Mesendoderm (in vitro differentiated cells): ENCODE measurements around the gene DDC.

Experiments used
- DNase-seq: peaks from one replicate; pipeline ENCODE4 v3.0.0; 2013
- H2AK5ac ChIP-seq: 2 replicates; pipeline ENCODE4 v1.6.1; 2013; ENCODE audit warnings: low read length, inconsistent platforms
- H2BK120ac ChIP-seq: 2 replicates; pipeline ENCODE4 v1.6.1; 2013; ENCODE audit warnings: low read depth, mild to moderate bottlenecking, low read length, moderate library complexity, mixed read lengths
- H2BK15ac ChIP-seq: replicated peaks from 2 replicates; pipeline ENCODE4 v1.6.1; 2013; ENCODE audit warnings: low read depth, mild to moderate bottlenecking, moderate library complexity
- H2BK5ac ChIP-seq: 2 replicates; pipeline ENCODE4 v1.6.1; 2013; ENCODE audit warnings: low read length, inconsistent platforms
- H3K18ac ChIP-seq: 2 replicates; pipeline ENCODE4 v1.6.1; 2013; ENCODE audit warnings: mild to moderate bottlenecking, low read length, mixed read lengths
- H3K23ac ChIP-seq: one replicate; pipeline ENCODE4 v1.6.1; 2013; ENCODE audit warnings: low read length
- H3K27ac ChIP-seq: 2 replicates; pipeline ENCODE4 v1.5.1; 2013; ENCODE audit warnings: low read depth, mild to moderate bottlenecking, inconsistent platforms, low read length, moderate library complexity
- H3K27me3 ChIP-seq: 2 replicates; pipeline ENCODE4 v1.6.1; 2013; ENCODE audit warnings: low read length, control low read depth, mild to moderate bottlenecking, inconsistent platforms; ENCODE audit not compliant: insufficient read depth, poor library complexity
- H3K36me3 ChIP-seq: 2 replicates; pipeline ENCODE4 v1.6.1; 2013; ENCODE audit warnings: low read length, inconsistent platforms; ENCODE audit not compliant: control insufficient read depth, insufficient read depth
- H3K4ac ChIP-seq: one replicate; pipeline ENCODE4 v1.6.1; 2013; ENCODE audit warnings: low read depth, mild to moderate bottlenecking, low read length, moderate library complexity
- H3K4me1 ChIP-seq: 2 replicates; pipeline ENCODE4 v1.6.1; 2013; ENCODE audit warnings: low read depth, low read length, inconsistent platforms; ENCODE audit not compliant: control insufficient read depth
- H3K4me2 ChIP-seq: 2 replicates; pipeline ENCODE4 v1.6.1; 2013; ENCODE audit warnings: low read length
- H3K4me3 ChIP-seq: 2 replicates; pipeline ENCODE4 v1.5.1; 2013; ENCODE audit warnings: mild to moderate bottlenecking, low read length
- H3K56ac ChIP-seq: one replicate; pipeline ENCODE4 v1.6.1; 2013; ENCODE audit warnings: low read length
- H3K79me1 ChIP-seq: 2 replicates; pipeline ENCODE4 v1.6.1; 2013; ENCODE audit warnings: low read length, inconsistent platforms
- H3K79me2 ChIP-seq: 2 replicates; pipeline ENCODE4 v1.6.1; 2013; ENCODE audit warnings: mild to moderate bottlenecking, low read length; ENCODE audit not compliant: control insufficient read depth, insufficient read depth
- H3K9ac ChIP-seq: 2 replicates; pipeline ENCODE4 v1.6.1; 2013; ENCODE audit warnings: low read length, inconsistent platforms
- H4K5ac ChIP-seq: one replicate; pipeline ENCODE4 v1.6.1; 2013; ENCODE audit warnings: low read length
- H4K8ac ChIP-seq: one replicate; pipeline ENCODE4 v1.6.1; 2013; ENCODE audit warnings: low read depth, mild to moderate bottlenecking, control low read depth, low read length, moderate library complexity
- WGBS: extraction: QIAGEN DNeasy Blood & Tissue Kit; methylation state at CpG from one replicate; pipeline ENCODE4 v1.1.7; 2013; ENCODE audit warnings: low lambda C conversion rate, missing lambda C conversion rate; ENCODE audit not compliant: insufficient coverage; ENCODE audit errors: extremely low coverage; 5-methylcytosine and 5-hydroxymethylcytosine counted together

Gene DDC

DNA sequence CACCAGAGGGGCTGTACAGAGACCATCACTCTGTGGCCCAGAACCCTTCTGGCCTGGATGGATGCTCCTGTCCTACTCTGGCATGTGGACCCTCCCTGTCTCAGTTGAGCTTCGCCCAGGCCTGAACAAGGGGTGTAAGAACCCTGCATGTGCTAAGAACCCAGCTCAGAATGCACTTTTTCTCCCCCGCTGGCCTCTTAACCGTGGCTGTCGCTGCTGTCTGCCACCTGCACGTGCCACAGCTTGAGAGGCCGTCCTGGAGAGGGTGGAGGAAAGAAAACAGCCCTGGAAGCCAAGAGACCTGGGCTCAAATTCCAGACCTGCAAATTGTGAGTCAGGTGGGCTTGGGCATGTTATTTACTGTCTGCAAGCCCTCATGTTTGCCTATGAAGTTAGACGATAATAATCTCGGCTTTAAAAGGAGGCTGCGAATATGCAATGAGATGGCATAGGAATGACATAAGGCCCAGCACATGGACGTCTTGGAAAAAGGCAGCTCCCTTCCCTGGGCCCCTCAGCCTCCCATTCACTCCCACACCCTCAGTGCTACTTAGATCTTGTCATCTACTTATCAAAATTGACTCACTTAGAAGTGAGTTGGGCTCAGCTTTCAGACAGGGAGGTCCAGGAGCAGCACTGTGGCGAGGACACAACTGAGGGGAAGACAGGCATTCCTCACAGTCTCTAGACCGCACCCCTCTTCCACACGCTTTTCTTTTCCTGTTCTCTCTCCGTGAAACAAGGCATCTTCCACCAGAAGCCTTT is 146.5 kb downstream of the DDC start:
- Histone ChIP-seq H3K79me2 (no peaks in the 10 kb centered on the region), H3K36me3 (no peaks in the 10 kb centered on the region), H3K27ac (no peak overlapping the region), H4K5ac (no peak overlapping the region), H3K4me2 (no peak overlapping the region), H2AK5ac (no peak overlapping the region), H4K8ac (no peak overlapping the region), H2BK5ac (no peak overlapping the region), H3K4me1 (no peaks in the 10 kb centered on the region), H2BK15ac (no peak overlapping the region), H3K4me3 (no peak overlapping the region), H3K56ac (peak overlapping the region; percentile 44), H3K18ac (no peak overlapping the region), H3K9ac (no peak overlapping the region), H2BK120ac (no peak overlapping the region), H3K27me3 (no peaks in the 10 kb centered on the region), H3K4ac (no peak overlapping the region), H3K23ac (no peak overlapping the region), H3K79me1 (no peaks in the 10 kb centered on the region)
- no CpG with 5 or more reads among the region's 14 CpGs for WGBS
- peak; percentile 42 for DNase-seq

DNA sequence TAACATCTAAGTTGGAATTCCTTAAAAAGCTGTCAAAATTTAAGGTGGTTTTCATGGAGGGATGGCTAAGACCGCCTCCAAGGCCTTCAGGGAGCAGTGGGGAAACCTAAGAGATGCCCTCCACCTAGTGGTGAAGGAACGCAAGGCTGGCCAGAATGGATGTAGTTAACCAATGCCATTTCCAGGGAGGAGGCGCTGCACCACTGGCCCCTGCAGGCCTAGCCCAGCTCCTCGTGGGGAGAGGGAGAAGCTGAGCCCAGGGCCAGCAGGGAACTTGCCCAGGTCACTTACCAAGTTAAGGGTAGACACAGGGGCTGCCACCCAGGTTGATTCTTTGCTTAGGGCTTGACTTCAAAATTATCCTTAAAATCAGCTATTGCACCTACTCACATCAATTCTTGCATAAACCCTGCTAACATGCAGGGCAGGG is 147.1 kb downstream of the DDC start:
- WGBS: no CpG with 5 or more reads among the region's 4 CpGs
- Histone ChIP-seq H2BK15ac (no peak overlapping the region), H3K79me1 (no peaks in the 10 kb centered on the region)

DNA sequence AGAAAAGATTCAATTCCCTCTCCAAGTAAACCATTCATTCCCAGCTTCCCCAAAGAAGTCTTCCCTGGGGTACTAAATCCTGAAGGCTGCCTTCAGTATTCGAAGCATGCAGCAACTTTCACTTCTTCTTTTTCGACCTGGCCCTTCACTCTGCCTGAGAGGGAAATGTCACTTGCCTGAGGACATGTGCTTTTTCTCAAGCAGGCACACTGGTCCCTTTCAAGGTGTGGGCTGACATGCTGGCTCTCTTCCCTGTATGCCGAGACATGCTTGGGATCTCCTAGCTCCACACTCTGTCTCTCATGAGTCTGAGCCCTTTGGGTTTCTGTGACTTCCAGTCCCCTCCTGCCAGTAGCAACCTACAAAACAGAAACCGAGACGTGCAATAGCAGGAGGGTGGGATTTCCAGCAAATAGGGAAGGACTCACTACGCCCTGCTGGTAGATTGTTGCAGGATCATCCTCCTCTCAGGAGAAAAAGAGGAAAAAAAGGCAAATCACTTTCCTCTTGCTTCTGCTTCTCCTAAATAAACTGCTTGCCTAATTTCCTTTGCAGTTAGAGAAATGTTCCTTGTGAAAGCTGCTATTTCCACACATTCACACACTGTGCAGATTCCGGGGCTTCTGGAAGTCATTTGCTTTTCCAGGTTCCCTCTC is 148.6 kb downstream of the DDC start:
- no peaks in the 10 kb centered on the region for H3K79me1 ChIP-seq
- H3K79me2 ChIP-seq: no peaks in the 10 kb centered on the region
- no peaks in the 10 kb centered on the region for H3K27me3 ChIP-seq
- H2BK5ac ChIP-seq: no peak overlapping the region
- no peaks in the 10 kb centered on the region for H3K4me1 ChIP-seq
- no peak overlapping the region for H3K4ac ChIP-seq
- H3K9ac ChIP-seq: no peak overlapping the region
- no peak overlapping the region for H2BK120ac ChIP-seq
- no peak overlapping the region for H3K56ac ChIP-seq
- no CpG with 5 or more reads among the region's 7 CpGs for WGBS
- no peak overlapping the region for H3K18ac ChIP-seq
- no peak overlapping the region for H2BK15ac ChIP-seq
- no peak overlapping the region for H3K23ac ChIP-seq
- no peak overlapping the region for H4K8ac ChIP-seq
- no peaks in the 10 kb centered on the region for H3K36me3 ChIP-seq
- H2AK5ac ChIP-seq: no peak overlapping the region
- no peak overlapping the region for H4K5ac ChIP-seq
- no peak overlapping the region for H3K27ac ChIP-seq
- no peak overlapping the region for H3K4me3 ChIP-seq
- H3K4me2 ChIP-seq: no peak overlapping the region
- DNase-seq: peak; percentile 53

More for the DNA sequence above, 147.1 kb downstream of the DDC start:
- H3K56ac ChIP-seq: no peak overlapping the region
- no peaks in the 10 kb centered on the region for H3K4me1 ChIP-seq
- no peaks in the 10 kb centered on the region for H3K27me3 ChIP-seq
- peak; percentile 94 for DNase-seq
- H3K4ac ChIP-seq: no peak overlapping the region
- H3K27ac ChIP-seq: no peak overlapping the region
- H3K23ac ChIP-seq: no peak overlapping the region
- H2BK5ac ChIP-seq: no peak overlapping the region
- no peak overlapping the region for H3K9ac ChIP-seq
- H3K18ac ChIP-seq: no peak overlapping the region
- no peak overlapping the region for H4K8ac ChIP-seq
- H3K4me2 ChIP-seq: no peak overlapping the region
- H3K36me3 ChIP-seq: no peaks in the 10 kb centered on the region
- H2BK120ac ChIP-seq: no peak overlapping the region
- no peak overlapping the region for H4K5ac ChIP-seq
- H2AK5ac ChIP-seq: no peak overlapping the region
- no peak overlapping the region for H3K4me3 ChIP-seq
- H3K79me2 ChIP-seq: no peaks in the 10 kb centered on the region

DNA sequence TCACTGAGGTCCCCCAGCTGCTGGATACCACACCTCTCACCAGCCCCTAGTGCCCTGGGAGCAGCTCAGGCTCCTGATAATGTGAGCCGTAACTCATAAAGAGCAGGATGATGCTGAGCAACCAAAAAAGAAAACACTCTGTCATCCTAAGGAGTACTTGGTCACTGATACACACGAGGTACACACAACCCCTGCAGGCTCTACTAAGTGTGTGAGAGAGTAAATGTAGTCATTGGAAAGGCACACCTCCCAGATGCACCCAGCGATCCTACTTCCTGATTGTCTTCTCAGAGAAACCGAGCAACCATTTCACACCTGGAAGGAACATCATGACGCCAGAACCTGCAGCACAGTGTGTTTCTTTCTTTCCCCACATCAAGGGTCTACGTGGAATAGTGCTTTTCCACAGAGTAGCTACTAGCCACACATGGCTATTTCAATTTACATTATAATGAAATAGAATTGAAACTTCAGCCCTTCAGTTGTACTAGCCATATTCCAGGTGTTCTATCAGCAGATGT is 149.3 kb downstream of the DDC start:
- H3K79me2 ChIP-seq: no peaks in the 10 kb centered on the region
- no CpG with 5 or more reads among the region's 6 CpGs for WGBS
- H3K23ac ChIP-seq: no peak overlapping the region
- no peaks in the 10 kb centered on the region for H3K79me1 ChIP-seq
- no peak overlapping the region for H2BK5ac ChIP-seq
- no peak overlapping the region for H2BK120ac ChIP-seq
- no peak overlapping the region for H2BK15ac ChIP-seq
- no peaks in the 10 kb centered on the region for H3K36me3 ChIP-seq
- H3K4me3 ChIP-seq: no peak overlapping the region
- no peak overlapping the region for H3K9ac ChIP-seq
- H3K27ac ChIP-seq: no peak overlapping the region
- H4K8ac ChIP-seq: no peak overlapping the region
- H3K18ac ChIP-seq: no peak overlapping the region
- H3K27me3 ChIP-seq: no peaks in the 10 kb centered on the region
- H2AK5ac ChIP-seq: no peak overlapping the region
- no peak overlapping the region for H3K4ac ChIP-seq
- H3K4me1 ChIP-seq: no peaks in the 10 kb centered on the region
- H3K56ac ChIP-seq: no peak overlapping the region
- no peak overlapping the region for H3K4me2 ChIP-seq
- H4K5ac ChIP-seq: no peak overlapping the region
- DNase-seq: no peak

DNA sequence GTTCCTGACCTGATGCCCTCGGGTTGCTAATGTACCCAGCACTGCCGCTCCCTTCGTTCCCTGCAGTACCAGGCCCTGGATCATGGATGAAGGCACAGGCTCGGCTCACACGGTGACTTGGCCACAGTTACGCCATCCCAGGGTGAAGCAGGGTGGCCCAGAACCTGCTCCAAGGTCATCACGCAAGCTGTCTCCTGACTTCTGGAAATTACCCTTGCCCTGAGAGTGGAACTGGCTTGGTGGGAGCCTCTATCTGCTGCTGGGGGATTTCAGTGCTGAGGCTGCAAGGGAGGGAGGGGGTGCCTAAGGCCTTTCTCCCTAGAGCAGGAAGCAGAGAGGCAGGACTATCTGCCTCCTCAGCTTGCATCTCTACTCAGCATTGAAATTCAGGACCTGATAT is 151.6 kb downstream of the DDC start:
- Histone ChIP-seq H3K56ac (no peak overlapping the region), H3K4me1 (no peaks in the 10 kb centered on the region), H3K79me2 (no peaks in the 10 kb centered on the region), H3K36me3 (no peaks in the 10 kb centered on the region), H2AK5ac (no peak overlapping the region), H4K5ac (no peak overlapping the region), H3K27ac (no peak overlapping the region), H3K79me1 (no peaks in the 10 kb centered on the region), H3K27me3 (no peaks in the 10 kb centered on the region), H3K4me2 (no peak overlapping the region), H3K9ac (no peak overlapping the region), H3K23ac (no peak overlapping the region), H3K4me3 (no peak overlapping the region), H3K4ac (no peak overlapping the region), H4K8ac (no peak overlapping the region), H2BK5ac (no peak overlapping the region), H3K18ac (no peak overlapping the region), H2BK120ac (no peak overlapping the region), H2BK15ac (no peak overlapping the region)
- DNase-seq: no peak
- no CpG with 5 or more reads among the region's 7 CpGs for WGBS
